ENCODE measurements around the gene DAND5. TPM values are rescaled to one million over a fixed set of nuclear protein-coding genes. Genes with fewer than 3 reads are reported as not detected.

Gene DAND5
- total RNA-seq, 3 donors from 2014 or later (not counting 1 experiment from before 2014, with no cell fraction given), result not detected

DNA sequence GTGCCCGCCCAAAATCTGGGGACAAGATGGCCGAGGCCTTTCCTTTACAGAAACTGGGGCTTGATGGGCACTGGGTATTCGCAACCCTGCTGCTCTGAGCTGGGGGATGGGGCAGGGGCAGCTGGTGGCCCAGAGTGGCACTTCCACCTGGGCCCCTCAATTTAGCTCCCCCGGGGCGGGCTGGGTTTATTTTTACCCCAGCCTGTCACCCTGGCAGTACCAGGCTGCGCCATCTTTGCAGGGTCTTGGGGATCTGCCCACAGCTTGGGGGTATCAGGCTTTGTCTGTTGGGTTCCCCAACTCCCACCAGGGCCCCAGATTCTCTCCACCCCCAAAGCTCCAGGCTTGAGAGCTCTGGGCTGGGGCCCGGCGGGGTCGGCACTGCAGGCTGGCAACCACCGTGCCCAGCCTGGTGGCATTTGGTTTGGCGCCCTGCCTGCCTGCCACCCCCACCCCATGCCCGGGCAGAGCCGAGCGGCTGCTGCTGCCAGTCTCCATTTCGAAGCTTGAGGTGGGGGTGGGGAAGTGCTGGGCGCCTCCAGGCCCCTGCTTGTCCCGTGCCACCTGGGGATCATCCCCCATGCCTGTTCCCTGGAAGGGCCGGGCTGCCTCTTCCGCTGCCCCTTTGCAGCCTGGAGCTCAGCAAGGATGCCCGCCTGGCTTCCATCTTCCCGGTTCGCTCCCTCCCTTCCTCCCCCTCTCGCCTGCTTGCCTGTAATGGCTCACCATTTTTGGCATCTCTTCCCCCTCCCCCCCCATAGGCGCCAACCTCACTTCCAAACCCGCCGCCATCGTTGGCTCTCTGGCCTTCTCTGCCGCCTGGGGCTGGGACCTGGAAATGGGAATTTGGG, 37.3 kb downstream of the DAND5 start:
- no peak overlapping the region for H3K4me3 Mint-ChIP-seq
- intact Hi-C loops (cut with micrococcal nuclease), result loop anchor here (2.0 kb wide), 1 partner anchor 46 kb away; no protein-coding TSS in a partner anchor
- H3K27ac ChIP-seq (ENCODE audit: low read length), result no peak overlapping the region
- peaks cover 12 to 42% of the 10 kb centered on the region in 2 donors for H3K27me3 Mint-ChIP-seq (ENCODE audit: low read depth in 2 of 2)
- H3K36me3 ChIP-seq (ENCODE audit: control insufficient read depth, insufficient read depth, low read length), result no peaks in the 10 kb centered on the region
- H3K36me3 Mint-ChIP-seq, result no peaks in the 10 kb centered on the region
- WGBS (ENCODE audit: insufficient coverage), result 86% methylated on average over 25 of the region's 28 CpGs
- no peaks in the 10 kb centered on the region for H3K4me1 Mint-ChIP-seq
- no peak for DNase-seq
- no peaks in the 10 kb centered on the region for H3K9me3 Mint-ChIP-seq
- peaks cover 31% of the 10 kb centered on the region for H3K27me3 ChIP-seq (ENCODE audit: control insufficient read depth, insufficient read depth, low read length)
- H3K4me3 ChIP-seq (ENCODE audit: low read length), result no peak overlapping the region
- ATAC-seq, result no peak
- no peak overlapping the region for H3K27ac Mint-ChIP-seq
- no peaks in the 10 kb centered on the region for H3K9me3 ChIP-seq (ENCODE audit: control insufficient read depth, insufficient read depth, low read length)
- H3K4me1 ChIP-seq (ENCODE audit: control insufficient read depth, insufficient read depth, low read length), result peaks cover 3% of the 10 kb centered on the region
- TF ChIP-seq, protein P1, sequence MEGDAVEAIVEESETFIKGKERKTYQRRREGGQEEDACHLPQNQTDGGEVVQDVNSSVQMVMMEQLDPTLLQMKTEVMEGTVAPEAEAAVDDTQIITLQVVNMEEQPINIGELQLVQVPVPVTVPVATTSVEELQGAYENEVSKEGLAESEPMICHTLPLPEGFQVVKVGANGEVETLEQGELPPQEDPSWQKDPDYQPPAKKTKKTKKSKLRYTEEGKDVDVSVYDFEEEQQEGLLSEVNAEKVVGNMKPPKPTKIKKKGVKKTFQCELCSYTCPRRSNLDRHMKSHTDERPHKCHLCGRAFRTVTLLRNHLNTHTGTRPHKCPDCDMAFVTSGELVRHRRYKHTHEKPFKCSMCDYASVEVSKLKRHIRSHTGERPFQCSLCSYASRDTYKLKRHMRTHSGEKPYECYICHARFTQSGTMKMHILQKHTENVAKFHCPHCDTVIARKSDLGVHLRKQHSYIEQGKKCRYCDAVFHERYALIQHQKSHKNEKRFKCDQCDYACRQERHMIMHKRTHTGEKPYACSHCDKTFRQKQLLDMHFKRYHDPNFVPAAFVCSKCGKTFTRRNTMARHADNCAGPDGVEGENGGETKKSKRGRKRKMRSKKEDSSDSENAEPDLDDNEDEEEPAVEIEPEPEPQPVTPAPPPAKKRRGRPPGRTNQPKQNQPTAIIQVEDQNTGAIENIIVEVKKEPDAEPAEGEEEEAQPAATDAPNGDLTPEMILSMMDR (IDR thresholded peaks at IDR 0.05), result no peak

DNA sequence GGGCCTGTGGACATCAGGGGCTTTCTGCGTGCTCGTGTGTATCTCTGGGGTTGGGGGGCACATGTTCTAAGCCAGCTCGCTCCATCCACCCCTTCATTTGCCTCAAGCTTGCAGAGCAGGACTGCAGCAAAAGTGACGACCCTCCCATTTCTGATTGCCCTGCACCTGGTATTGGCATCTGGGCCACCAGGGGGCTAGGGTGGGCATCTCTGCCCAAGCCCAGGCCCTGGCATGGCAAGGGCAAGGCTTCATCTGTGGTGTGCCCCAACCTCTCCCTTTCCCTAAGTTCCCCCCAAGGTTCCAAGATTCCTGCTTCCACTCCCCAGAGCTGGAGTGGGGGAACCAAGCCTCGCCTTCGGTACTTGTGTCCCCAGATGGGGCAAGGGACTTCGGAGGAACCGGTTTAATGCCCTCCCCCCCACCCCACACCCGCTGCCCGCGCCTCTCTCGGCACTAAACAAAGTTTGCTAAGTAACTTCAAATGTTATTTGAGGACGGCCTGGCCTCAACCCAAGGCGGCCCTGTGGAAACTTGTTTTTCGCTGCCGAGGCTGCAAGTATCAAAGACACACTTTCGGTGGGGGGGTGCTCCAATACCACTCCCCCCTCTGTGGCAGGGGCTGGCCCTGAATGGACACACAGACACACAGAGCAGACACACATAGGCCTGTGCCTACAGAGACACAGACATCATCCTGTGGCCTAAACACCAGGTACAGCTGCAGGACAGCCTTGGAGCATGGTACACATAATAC, 38.1 kb downstream of the DAND5 start:
- WGBS (ENCODE audit: insufficient coverage), result 88% methylated on average over 17 of the region's 17 CpGs
- no peak for ATAC-seq
- Mint-ChIP-seq H3K27me3 (ENCODE audit: low read depth in 2 of 2) (peaks cover 12 to 45% of the 10 kb centered on the region in 2 donors), H3K36me3 (no peaks in the 10 kb centered on the region), H3K4me1 (peaks cover 0 to 2% of the 10 kb centered on the region in 2 donors), H3K9me3 (no peaks in the 10 kb centered on the region), H3K4me3 (no peak overlapping the region), H3K27ac (no peak overlapping the region)
- DNase-seq, result no peak
- intact Hi-C loops (cut with micrococcal nuclease), result loop anchor here (2.0 kb wide), 1 partner anchor 45 kb away; no protein-coding TSS in a partner anchor
- H3K4me3 ChIP-seq (ENCODE audit: low read length), result no peak overlapping the region
- no peak overlapping the region for H3K27ac ChIP-seq (ENCODE audit: low read length)
- H3K36me3 ChIP-seq (ENCODE audit: control insufficient read depth, insufficient read depth, low read length), result no peaks in the 10 kb centered on the region
- TF ChIP-seq, protein P1 (IDR thresholded peaks at IDR 0.05), result no peak
- peaks cover 39% of the 10 kb centered on the region for H3K27me3 ChIP-seq (ENCODE audit: control insufficient read depth, insufficient read depth, low read length)
- H3K4me1 ChIP-seq (ENCODE audit: control insufficient read depth, insufficient read depth, low read length), result peaks cover 12% of the 10 kb centered on the region
- no peaks in the 10 kb centered on the region for H3K9me3 ChIP-seq (ENCODE audit: control insufficient read depth, insufficient read depth, low read length)

DNA sequence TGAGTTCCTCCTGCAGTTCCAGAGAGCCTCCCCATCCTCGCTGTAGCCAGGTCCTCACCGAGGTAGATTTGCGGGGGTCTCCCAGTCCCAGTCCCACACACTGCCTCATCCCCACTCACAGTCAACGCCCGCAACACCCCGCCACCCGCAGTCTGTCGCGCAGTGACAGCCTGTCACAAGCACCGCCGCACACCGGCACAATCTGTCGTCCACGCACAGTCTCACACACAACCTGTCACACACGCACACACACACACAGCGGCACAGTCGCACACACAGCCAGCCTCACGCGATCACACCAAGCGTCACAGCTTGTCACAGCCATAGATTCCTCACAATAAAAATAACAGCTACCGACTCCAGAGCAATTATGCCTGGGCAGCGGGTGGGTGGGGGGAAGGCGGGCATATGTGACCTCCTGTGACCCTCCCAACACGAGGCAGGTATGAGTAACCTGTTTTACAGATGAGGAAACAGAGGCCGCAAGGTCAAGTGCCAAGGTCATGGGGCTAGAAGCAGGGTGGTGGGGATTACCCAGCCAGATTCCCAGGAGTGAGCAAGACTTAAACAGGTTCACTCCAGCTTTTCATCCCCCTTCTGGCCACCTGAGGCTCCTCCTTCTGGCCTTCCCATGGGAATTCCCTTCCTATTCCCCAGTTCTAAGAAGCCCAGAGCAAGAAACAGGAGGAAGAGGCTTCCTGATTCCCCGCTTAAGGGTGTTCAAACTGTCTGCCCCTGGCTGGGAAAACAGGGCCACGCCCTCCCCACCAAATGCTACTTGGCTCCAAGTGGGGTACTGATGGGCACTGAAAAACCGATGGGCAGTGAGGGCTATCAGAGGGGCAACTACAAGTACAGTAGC, 39.8 kb downstream of the DAND5 start:
- TF ChIP-seq, protein P1 (IDR thresholded peaks at IDR 0.05), result no peak
- Histone ChIP-seq H3K27ac (ENCODE audit: low read length) (no peak overlapping the region), H3K4me1 (ENCODE audit: control insufficient read depth, insufficient read depth, low read length) (peaks cover 28% of the 10 kb centered on the region), H3K4me3 (ENCODE audit: low read length) (no peak overlapping the region), H3K36me3 (ENCODE audit: control insufficient read depth, insufficient read depth, low read length) (no peaks in the 10 kb centered on the region), H3K27me3 (ENCODE audit: control insufficient read depth, insufficient read depth, low read length) (peaks cover 55% of the 10 kb centered on the region), H3K9me3 (ENCODE audit: control insufficient read depth, insufficient read depth, low read length) (no peaks in the 10 kb centered on the region)
- H3K36me3 Mint-ChIP-seq, result no peaks in the 10 kb centered on the region
- WGBS (ENCODE audit: insufficient coverage), result 92% methylated on average over 28 of the region's 28 CpGs
- H3K9me3 Mint-ChIP-seq, result no peaks in the 10 kb centered on the region
- H3K4me3 Mint-ChIP-seq, result no peak overlapping the region
- peaks cover 14 to 19% of the 10 kb centered on the region in 2 donors for H3K4me1 Mint-ChIP-seq
- ATAC-seq (no peak), DNase-seq (no peak)
- peaks cover 26 to 53% of the 10 kb centered on the region in 2 donors for H3K27me3 Mint-ChIP-seq (ENCODE audit: low read depth in 2 of 2)
- intact Hi-C loops (cut with micrococcal nuclease), result no loop called here
- H3K27ac Mint-ChIP-seq, result no peak overlapping the region
